Endodermal cell (in vitro differentiated cells): ENCODE measurements around the gene THSD7A. TPM values are rescaled to one million over a fixed set of nuclear protein-coding genes. Genes with fewer than 3 reads are reported as not detected.

Experiments used
- DNase-seq: peaks from one replicate; pipeline ENCODE4 v3.0.0-alpha.2; 2017
- H3K27ac ChIP-seq: 2 replicates; pipeline ENCODE4 v1.5.1; 2013; ENCODE audit warnings: mild to moderate bottlenecking, low read depth, low read length, moderate library complexity
- H3K27me3 ChIP-seq: 2 replicates; pipeline ENCODE4 v1.6.1; 2013; ENCODE audit warnings: mild to moderate bottlenecking, low read length, moderate library complexity; ENCODE audit not compliant: insufficient read depth, control insufficient read depth, poor library complexity, severe bottlenecking
- H3K36me3 ChIP-seq: 2 replicates; pipeline ENCODE4 v1.7.0; 2013; ENCODE audit warnings: mild to moderate bottlenecking, low read length, moderate library complexity; ENCODE audit not compliant: control insufficient read depth, insufficient read depth
- H3K4me1 ChIP-seq: one replicate; pipeline ENCODE4 v1.7.0; 2013; ENCODE audit warnings: low read length; ENCODE audit not compliant: control insufficient read depth, insufficient read depth
- H3K4me3 ChIP-seq: 2 replicates; pipeline ENCODE4 v1.5.1; 2013; ENCODE audit warnings: mild to moderate bottlenecking, low read length, moderate library complexity
- H3K9ac ChIP-seq: 2 replicates; pipeline ENCODE4 v1.6.1; 2013; ENCODE audit warnings: mild to moderate bottlenecking, low read length, moderate library complexity; ENCODE audit not compliant: poor library complexity, severe bottlenecking; ENCODE audit errors: extremely low read depth
- H3K9me3 ChIP-seq: 2 replicates; pipeline ENCODE4 v1.6.1; 2013; ENCODE audit warnings: mild to moderate bottlenecking, low read length, moderate library complexity; ENCODE audit not compliant: control insufficient read depth
- H3K27ac Mint-ChIP-seq: 2 replicates; pipeline ENCODE4 v1.8.0; 2020; ENCODE audit warnings: mixed read lengths
- H3K27me3 Mint-ChIP-seq: 2 replicates; pipeline ENCODE4 v1.8.0; 2021; ENCODE audit warnings: mild to moderate bottlenecking, mixed read lengths; ENCODE audit not compliant: insufficient read depth
- H3K36me3 Mint-ChIP-seq: 2 replicates; pipeline ENCODE4 v1.8.0; 2020; ENCODE audit warnings: low read depth, mixed read lengths
- H3K4me1 Mint-ChIP-seq: 2 replicates; pipeline ENCODE4 v1.8.0; 2020; ENCODE audit warnings: mixed read lengths
- H3K4me3 Mint-ChIP-seq: 2 replicates; pipeline ENCODE4 v1.8.0; 2020; ENCODE audit warnings: mild to moderate bottlenecking, moderate library complexity, mixed read lengths
- H3K9me3 Mint-ChIP-seq: 2 replicates; pipeline ENCODE4 v1.8.0; 2020; ENCODE audit warnings: mild to moderate bottlenecking, mixed read lengths
- WGBS, 2 experiments: methylation state at CpG; one replicate each; pipeline versions ENCODE4 v1.1.5 to v1.1.7; 2013; ENCODE audit warnings: missing lambda C conversion rate in 2 of 2, mixed read lengths in 1 of 2; ENCODE audit not compliant: insufficient coverage in 1 of 2, insufficient read length in 1 of 2; 5-methylcytosine and 5-hydroxymethylcytosine counted together
- total RNA-seq, 2 donors: library from RNA; stranded (reverse); fragmentation: NEBNext Ultra II Directional in 1 of 2; extraction: Animal tissue kit (Norgen Biotek cat#: 25700) in 1 of 2; gene quantifications; 2 replicates in 1 of 2; 3 replicates in 1 of 2; pipeline ENCODE4 v1.2.1, GENCODE V29; 2021
- TF ChIP-seq, protein P1 (sequence below): fragments of 200-600 bp; sonication (generic); conservative IDR thresholded peaks from 2 replicates; pipeline ENCODE4 v1.5.0; 2021; ENCODE audit warnings: antibody characterized with exemption, mild to moderate bottlenecking

The THSD7A gene
- total RNA-seq, 2 donors from 2014 or later, result 0.73 to 1.3 TPM

DNA sequence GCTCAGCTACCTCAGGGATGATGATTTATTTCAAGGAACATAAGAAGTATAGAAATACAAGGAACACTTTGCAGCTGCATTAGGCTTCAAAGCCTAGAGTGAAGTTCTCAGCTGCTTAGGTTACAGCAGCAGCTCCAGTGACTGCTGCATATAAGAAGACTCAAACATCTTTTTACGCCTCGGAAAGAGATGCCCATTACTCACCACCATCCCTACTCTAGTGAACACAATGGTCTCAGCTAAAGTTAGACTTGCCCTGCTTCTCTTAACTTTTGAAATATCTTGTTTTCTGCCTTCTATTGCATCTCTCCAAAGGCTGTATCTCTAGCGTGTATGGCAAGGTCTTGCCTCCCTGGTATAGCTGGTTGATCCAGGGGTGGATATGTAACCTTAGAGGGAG, 502.4 kb downstream of the THSD7A start:
- TF ChIP-seq, protein P1, sequence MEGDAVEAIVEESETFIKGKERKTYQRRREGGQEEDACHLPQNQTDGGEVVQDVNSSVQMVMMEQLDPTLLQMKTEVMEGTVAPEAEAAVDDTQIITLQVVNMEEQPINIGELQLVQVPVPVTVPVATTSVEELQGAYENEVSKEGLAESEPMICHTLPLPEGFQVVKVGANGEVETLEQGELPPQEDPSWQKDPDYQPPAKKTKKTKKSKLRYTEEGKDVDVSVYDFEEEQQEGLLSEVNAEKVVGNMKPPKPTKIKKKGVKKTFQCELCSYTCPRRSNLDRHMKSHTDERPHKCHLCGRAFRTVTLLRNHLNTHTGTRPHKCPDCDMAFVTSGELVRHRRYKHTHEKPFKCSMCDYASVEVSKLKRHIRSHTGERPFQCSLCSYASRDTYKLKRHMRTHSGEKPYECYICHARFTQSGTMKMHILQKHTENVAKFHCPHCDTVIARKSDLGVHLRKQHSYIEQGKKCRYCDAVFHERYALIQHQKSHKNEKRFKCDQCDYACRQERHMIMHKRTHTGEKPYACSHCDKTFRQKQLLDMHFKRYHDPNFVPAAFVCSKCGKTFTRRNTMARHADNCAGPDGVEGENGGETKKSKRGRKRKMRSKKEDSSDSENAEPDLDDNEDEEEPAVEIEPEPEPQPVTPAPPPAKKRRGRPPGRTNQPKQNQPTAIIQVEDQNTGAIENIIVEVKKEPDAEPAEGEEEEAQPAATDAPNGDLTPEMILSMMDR, result no peak
- no peaks in the 10 kb centered on the region for H3K27me3 Mint-ChIP-seq
- peaks cover 18% of the 10 kb centered on the region for H3K4me1 Mint-ChIP-seq
- H3K36me3 Mint-ChIP-seq, result no peaks in the 10 kb centered on the region
- no peaks in the 10 kb centered on the region for H3K36me3 ChIP-seq
- 93 to 95% methylated on average over 2 to 3 of the region's 3 CpGs for WGBS, 2 experiments
- no peak overlapping the region for H3K4me3 ChIP-seq
- no peak overlapping the region for H3K27ac Mint-ChIP-seq
- H3K27me3 ChIP-seq, result no peaks in the 10 kb centered on the region
- no peaks in the 10 kb centered on the region for H3K9me3 Mint-ChIP-seq
- H3K27ac ChIP-seq, result no peak overlapping the region
- no peak overlapping the region for H3K9ac ChIP-seq
- no peaks in the 10 kb centered on the region for H3K9me3 ChIP-seq
- H3K4me3 Mint-ChIP-seq, result no peak overlapping the region
- peaks cover 11% of the 10 kb centered on the region for H3K4me1 ChIP-seq
- DNase-seq, result no peak

DNA sequence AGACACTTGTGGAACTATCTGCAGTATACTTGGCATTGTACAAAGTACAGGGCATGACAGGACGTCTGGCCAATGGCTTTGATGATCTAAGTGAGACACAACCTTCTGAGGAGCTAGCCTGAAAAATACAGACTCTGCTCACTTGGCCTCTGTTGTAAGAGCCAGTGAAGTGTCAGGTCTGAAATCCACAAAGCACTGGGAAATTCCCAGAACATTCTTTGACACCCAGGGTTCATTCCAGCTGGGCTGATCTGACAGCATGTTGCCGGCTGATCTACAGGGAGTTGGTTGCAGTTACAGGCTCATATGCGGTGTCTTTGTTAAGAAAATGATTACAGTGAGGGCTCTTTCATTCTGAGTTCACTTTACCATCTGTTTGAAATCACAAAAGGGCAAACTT, 503.7 kb downstream of the THSD7A start:
- 0 to 39% methylated on average over 1 to 3 of the region's 3 CpGs for WGBS, 2 experiments
- H3K27ac Mint-ChIP-seq, result no peak overlapping the region
- Histone ChIP-seq H3K9ac (no peak overlapping the region), H3K4me1 (peaks cover 11% of the 10 kb centered on the region), H3K27ac (no peak overlapping the region), H3K9me3 (no peaks in the 10 kb centered on the region), H3K36me3 (no peaks in the 10 kb centered on the region), H3K4me3 (peak overlapping the region; percentile 5), H3K27me3 (no peaks in the 10 kb centered on the region)
- TF ChIP-seq, protein P1, result no peak
- H3K27me3 Mint-ChIP-seq, result no peaks in the 10 kb centered on the region
- no peak overlapping the region for H3K4me3 Mint-ChIP-seq
- H3K4me1 Mint-ChIP-seq, result peaks cover 18% of the 10 kb centered on the region
- DNase-seq, result peak; percentile 71
- H3K9me3 Mint-ChIP-seq, result no peaks in the 10 kb centered on the region
- no peaks in the 10 kb centered on the region for H3K36me3 Mint-ChIP-seq

DNA sequence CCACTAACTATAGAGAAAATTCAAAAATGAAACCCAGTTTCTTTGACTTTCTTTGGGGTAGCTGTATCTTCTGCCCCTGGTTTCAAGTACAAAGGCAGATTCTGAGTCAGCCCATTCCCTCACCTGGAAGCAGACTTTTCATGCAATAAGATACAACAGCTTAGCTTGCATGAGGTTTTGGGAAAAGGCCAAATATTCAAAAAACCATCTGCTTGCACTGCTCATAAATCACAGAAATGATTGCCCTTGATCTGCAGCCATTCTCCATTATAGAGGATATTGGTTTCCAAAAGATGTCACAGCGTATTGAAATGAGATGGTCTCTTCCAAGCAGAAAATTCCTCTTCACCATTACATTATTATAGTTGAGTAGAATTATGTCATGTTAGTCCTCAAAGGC, 504.4 kb downstream of the THSD7A start:
- no peaks in the 10 kb centered on the region for H3K27me3 Mint-ChIP-seq
- no peak overlapping the region for H3K27ac Mint-ChIP-seq
- no CpG with 5 or more reads among the region's 1 CpG for WGBS, 2 experiments
- H3K4me3 Mint-ChIP-seq, result no peak overlapping the region
- Histone ChIP-seq H3K36me3 (no peaks in the 10 kb centered on the region), H3K9me3 (no peaks in the 10 kb centered on the region), H3K9ac (no peak overlapping the region), H3K27ac (no peak overlapping the region), H3K4me1 (peaks cover 11% of the 10 kb centered on the region), H3K4me3 (no peak overlapping the region), H3K27me3 (no peaks in the 10 kb centered on the region)
- no peaks in the 10 kb centered on the region for H3K36me3 Mint-ChIP-seq
- no peaks in the 10 kb centered on the region for H3K9me3 Mint-ChIP-seq
- DNase-seq, result no peak
- H3K4me1 Mint-ChIP-seq, result peaks cover 18% of the 10 kb centered on the region
- TF ChIP-seq, protein P1, result no peak
